ENCODE measurements around the gene NUCB2. TPM values are rescaled to one million over a fixed set of nuclear protein-coding genes. Genes with fewer than 3 reads are reported as not detected.
A peak's percentile ranks its signal among the peaks of the same experiment; 100 is the strongest.
"Not testable (repeated sequence)": the region's sequence is repeated elsewhere in the genome, so short reads cannot be mapped to it uniquely, and the experiment has no call there.

The NUCB2 gene
- polyA plus RNA-seq, 12 donors, result 45.6 to 96.8 (median 62.2) TPM; not detected in 1

GRCh38 chr11:17266781-17267180 lies 9.8 kb upstream of the NUCB2 start:
- DNase-seq, result no peak

GRCh38 chr11:17267576-17267975 lies 9.0 kb upstream of the NUCB2 start:
- no peak for DNase-seq

- not testable (repeated sequence) for DNase-seq
These were observed 8.0 kb upstream of the NUCB2 start for GRCh38 chr11:17268500-17268899.

GRCh38 chr11:17268902-17269301 lies 7.6 kb upstream of the NUCB2 start:
- DNase-seq, result no peak

GRCh38 chr11:17272801-17273200 lies 3.7 kb upstream of the NUCB2 start:
- no peak for DNase-seq

DNA sequence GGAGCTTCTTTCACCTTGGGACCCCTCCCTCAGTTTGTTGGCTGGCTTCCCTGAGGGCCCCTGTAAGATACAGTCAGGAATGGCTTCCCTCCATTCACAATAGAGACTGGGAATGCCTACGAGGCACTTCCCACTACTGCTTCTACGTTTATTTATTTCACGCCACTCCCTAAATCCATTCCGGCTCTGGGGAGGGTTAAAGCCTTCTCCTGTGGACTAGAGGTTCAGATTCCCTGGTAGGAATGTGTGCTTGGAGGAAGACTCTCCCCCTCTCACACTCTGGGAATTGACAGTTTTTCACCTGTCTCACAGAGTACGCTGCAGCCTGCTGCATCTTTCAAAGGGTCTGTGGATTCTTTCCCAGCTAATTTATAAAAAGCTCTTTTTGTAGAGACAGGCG lies 3.3 kb upstream of the NUCB2 start:
- DNase-seq, result no peak

DNA sequence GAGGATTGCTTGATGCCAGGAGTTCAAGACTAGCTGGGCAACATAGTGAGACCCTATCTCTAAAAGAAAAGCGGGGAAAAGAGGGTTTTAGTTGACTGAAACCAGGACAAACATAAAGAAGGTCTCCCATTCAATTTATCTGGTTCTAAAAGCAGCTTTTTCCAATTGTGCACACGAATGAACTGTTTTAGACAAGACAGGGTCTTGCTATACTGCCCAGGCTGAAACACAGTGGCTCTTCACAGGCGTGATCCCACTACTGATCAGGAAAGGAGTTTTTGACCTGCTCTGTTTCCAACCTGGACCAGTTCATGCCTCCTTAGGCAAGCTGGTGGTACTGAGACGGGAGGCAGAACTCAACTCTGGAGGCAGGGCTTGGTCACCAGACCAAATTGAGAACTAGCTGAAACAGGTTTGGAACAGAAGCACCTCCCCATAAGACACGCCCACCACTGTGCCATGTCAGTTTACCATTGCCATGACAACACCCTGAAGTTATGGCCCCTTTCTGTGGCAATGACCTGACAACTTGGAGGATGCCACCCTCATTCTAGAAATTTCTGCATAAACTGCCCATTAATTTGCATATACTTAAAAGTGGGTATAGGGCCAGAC lies 2.8 kb upstream of the NUCB2 start:
- no peak for DNase-seq

DNA sequence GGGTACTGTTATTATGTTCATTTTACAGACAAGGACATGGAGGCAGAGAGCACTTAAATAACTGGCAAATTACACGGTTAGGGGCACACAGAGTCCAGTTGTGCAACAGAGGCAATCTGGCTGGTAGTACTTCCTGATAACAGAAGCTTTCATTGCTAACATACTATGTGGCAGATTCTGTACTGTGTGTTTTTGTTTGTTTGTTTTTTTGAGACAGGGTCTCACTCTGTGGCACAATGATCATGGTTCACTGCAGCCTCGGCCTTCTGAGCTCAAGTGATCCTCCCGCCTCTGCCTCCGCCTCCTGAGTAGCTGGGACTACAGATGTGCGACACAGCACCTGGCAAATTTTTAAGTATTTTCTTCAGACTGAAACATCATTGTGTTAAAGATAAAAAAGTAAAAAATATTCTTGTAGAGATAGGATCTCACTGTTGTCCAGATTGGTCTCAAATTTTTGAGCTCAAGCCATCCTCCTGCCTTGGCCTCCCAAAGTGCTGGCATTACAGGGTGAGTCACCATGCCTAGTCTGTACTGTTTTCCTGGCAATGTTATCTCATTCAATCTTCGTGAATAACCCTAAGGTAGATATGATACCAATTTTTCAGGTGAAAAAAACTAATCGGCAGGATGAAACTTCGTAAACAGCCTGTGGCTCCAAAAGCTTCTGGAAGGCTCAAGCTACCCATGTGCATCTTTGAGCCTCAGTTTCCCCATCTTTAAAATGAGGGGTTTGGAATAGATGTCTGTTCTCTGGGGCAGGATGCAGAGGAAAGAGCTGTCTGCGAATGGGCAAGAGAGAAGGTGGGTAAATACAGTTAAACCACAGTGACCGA lies 921 bp upstream of the NUCB2 start:
- no peak for DNase-seq

DNA sequence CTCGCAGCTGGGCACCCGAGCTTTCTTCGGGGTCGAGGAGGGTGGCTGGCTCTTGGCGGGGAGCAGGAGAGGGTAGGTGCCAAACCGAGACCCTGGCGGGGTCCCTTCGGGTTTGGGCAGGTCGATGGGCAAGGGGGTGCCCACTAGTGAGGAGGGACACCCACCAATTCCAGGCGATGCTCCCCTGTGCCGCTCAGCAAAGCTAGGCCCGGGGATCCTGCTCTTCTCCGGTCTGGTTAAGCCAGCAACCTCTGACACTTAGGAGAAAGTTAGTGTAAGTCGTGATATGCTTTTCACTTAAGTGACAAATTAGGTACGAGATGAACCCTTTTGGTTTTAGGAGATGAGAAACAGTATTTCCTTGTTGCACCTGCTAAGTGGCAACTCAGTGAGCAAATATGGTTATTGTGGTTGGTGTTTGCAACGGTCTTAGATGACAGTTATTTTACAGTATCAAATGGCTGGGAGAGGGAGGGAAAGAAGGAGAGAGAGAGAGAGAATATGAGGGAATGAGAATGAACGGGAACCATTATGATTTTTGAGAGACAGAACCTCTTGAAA lies 565 bp downstream of the NUCB2 start:
- DNase-seq, result peak; percentile 54

DNA sequence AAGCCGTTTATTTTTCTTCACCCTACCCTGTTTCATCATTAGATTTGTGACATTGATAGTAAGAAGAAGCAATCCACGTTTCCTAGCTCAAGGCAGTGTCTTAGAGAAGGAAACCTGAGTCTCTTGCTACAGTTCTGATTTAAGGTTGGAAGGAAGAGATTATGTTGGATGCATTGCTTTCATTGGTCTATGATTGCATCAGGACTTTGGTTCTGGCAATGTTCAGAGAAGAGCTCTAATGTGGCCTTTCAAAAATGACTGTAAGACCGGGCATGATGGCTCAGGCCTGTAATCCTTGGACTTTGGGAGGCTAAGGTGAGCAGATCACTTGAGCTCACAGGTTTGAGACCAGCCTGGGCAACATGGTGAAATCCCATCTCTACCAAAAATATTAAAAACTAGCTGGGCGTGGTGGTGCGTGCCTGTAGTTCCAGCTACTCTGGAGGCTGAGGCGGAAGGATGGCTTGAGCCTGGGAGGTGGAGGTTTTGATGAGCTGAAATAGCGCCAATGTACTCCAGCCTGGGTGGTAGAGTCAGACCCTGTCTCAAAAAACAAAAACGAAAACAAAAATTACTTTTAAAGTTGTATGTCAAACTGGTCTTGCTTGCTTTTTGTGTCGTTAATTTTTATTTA lies 4.1 kb downstream of the NUCB2 start:
- DNase-seq, result no peak

DNA sequence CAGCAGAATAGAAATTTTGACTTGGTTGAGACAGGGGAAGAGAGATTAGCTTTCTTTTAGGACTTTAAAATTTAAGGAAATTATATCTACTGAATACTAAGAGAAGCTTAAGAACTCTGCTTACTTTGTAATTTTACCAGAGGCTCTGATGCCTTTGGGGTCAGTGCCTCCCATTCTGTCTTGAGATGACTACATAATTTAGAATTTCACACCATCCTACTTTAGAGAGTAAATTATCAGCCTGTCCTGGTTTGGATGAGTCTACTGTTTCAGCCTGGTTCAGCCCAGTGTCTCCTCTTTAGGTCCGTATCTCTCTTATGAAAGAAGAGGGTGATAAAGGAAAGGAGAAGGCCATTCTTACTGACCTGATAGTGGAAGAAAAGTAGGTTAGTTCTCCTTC lies 9.8 kb downstream of the NUCB2 start:
- DNase-seq, result no peak

GRCh38 chr11:17287058-17287457 lies 10.5 kb downstream of the NUCB2 start:
- no peak for DNase-seq

- no peak for DNase-seq
These were observed 15.2 kb downstream of the NUCB2 start for GRCh38 chr11:17291710-17292109.

DNA sequence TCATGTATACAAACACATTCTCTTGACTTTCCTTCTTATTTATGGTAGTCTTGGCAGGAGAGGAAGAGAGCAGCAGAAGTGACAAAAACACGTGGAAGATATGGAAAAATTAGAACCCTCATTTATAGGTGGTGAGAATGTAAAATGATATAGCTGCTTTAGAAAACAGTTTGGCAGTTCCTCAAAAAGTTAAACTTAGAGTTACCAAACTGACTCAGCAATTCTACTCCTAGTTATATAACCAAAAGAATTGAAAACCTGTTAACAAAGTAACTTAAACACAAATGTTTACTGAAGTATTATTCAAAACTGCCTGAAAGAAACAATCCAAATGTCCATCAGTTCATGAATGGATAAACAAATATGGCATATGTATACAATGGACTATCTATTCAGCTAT lies 16.8 kb downstream of the NUCB2 start:
- no peak for DNase-seq

- no peak for DNase-seq
These were observed 17.5 kb downstream of the NUCB2 start for GRCh38 chr11:17294033-17294432.

GRCh38 chr11:17296852-17297559 lies 20.5 kb downstream of the NUCB2 start:
- DNase-seq, result no peak

DNA sequence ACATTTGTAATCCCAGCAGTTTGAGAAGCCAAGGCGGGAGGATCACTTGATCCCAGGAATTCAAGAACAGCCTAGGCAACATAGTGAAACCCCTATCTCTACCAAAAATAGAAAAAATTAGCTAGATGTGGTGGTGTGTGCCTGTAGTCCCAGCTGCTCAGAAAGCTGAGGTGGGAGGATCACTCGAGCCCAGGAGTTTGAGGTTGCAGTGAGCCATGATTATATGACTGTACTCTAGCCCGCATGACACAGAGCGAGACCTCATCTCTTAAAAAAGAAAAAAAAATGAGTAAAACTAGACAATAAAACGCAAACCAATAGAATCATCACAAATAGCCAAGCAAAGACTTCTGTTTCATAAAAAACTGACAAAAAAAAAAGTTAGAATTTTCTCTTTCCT lies 21.8 kb downstream of the NUCB2 start:
- no peak for DNase-seq

GRCh38 chr11:17300372-17300771 lies 23.8 kb downstream of the NUCB2 start:
- DNase-seq, result no peak

DNA sequence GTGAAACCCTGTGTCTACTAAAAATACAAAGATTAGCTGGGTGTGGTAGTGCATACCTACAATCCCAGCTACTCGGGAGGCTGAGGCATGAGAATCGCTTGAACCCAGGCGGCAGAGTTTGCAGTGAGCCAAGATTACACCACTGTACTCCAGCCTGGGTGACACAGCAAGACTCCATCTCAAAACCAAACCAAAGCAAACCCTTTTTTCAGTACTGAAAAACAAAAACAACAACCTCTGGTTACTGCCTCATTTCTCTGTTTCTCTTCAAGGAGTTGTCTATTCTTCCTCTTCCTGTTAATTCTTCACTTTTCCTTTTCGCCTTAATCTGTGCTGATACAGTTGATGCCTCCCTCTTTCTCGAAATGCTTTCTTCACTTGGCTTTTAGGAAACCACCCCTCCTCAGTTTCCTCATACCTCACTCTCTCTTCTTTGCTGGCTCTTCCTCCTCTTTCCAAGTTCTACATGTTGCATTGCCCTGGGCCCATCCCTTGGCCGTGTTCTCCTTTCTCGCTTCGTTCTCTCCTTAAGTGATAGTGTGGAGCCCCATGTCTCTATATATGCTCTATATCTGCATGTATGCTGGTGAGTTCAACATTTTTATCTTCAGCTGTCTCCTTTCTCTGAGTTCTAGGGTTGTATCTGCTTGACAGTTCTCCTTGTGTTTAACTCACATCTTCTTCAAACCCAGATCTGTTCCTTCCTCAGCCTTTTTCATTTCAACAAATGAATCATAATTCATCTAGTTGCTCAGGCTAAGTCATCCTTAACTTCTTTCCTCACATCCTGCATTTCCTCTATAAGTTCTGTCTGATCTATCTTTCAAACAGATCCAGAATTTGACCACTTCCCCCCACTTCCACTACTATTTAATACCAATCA lies 37.1 kb downstream of the NUCB2 start:
- no peak for DNase-seq

GRCh38 chr11:17314232-17314547 lies 37.7 kb downstream of the NUCB2 start:
- no peak for DNase-seq

DNA sequence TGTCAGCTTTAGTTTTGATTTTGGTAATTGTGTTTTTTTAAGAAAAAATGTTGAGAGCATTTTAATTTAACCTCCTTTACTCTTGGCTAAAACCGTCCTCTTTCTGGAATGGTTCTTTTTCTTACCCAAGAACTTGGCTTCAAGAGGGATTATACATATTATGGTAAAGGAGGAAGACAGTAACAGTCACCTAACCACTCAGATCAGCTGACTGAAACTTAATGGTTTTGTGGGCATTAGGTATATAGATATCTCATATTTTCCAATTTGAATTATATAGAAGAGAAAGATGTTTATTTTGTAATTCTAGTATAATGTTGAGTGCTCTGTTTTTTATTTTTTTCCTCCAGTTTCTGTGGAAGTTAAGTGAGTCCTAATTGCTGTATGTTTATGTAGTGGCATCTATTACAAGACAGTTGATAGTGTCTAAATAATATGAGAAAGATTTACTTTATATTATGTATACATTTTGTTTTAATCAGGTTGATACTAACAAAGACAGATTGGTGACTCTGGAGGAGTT lies 38.4 kb downstream of the NUCB2 start:
- no peak for DNase-seq
